HG03175 (cell line): ENCODE results near the gene ATP2A1.
"Not testable (repeated sequence)": the region's sequence is repeated elsewhere in the genome, so short reads cannot be mapped to it uniquely, and the experiment has no call there.

Source experiments
- ATAC-seq: cut with Tn5 transposase; IDR thresholded peaks from one replicate; pipeline ENCODE4 v1.9.1; 2021; ENCODE audit warnings: mild to moderate bottlenecking, moderate library complexity; ENCODE audit not compliant: unreplicated experiment

ATP2A1 gene

GRCh38 chr16:28880589-28880915 is 2.3 kb downstream of the ATP2A1 start:
- ATAC-seq = no peak

GRCh38 chr16:28880955-28881354 is 2.7 kb downstream of the ATP2A1 start:
- ATAC-seq = no peak

- ATAC-seq = not testable (repeated sequence)
Measured at GRCh38 chr16:28881565-28881964, 3.3 kb downstream of the ATP2A1 start.

GRCh38 chr16:28882551-28883160 is 4.4 kb downstream of the ATP2A1 start:
- ATAC-seq = no peak

GRCh38 chr16:28883221-28883996 is 5.1 kb downstream of the ATP2A1 start:
- no peak for ATAC-seq

- no peak for ATAC-seq
Measured at GRCh38 chr16:28884045-28884444, 5.8 kb downstream of the ATP2A1 start.

- no peak for ATAC-seq
Measured at GRCh38 chr16:28886945-28887344, 8.7 kb downstream of the ATP2A1 start.

- ATAC-seq = not testable (repeated sequence)
Measured at GRCh38 chr16:28890355-28890754, 12.1 kb downstream of the ATP2A1 start.

GRCh38 chr16:28891964-28892890 is 13.9 kb downstream of the ATP2A1 start:
- ATAC-seq = no peak

GRCh38 chr16:28893291-28893690 is 15.0 kb downstream of the ATP2A1 start:
- ATAC-seq = no peak

- no peak for ATAC-seq
Measured at GRCh38 chr16:28895609-28896008, 17.3 kb downstream of the ATP2A1 start.

- no peak for ATAC-seq
Measured at GRCh38 chr16:28897826-28898225, 19.5 kb downstream of the ATP2A1 start.

- no peak for ATAC-seq
Measured at GRCh38 chr16:28898266-28898665, 20.0 kb downstream of the ATP2A1 start.

GRCh38 chr16:28898942-28899341 is 20.7 kb downstream of the ATP2A1 start:
- ATAC-seq = no peak

- no peak for ATAC-seq
Measured at GRCh38 chr16:28899882-28900590, 21.7 kb downstream of the ATP2A1 start.

- ATAC-seq = no peak
Measured at GRCh38 chr16:28900601-28901000, 22.3 kb downstream of the ATP2A1 start.

GRCh38 chr16:28901862-28902261 is 23.6 kb downstream of the ATP2A1 start:
- ATAC-seq = no peak

GRCh38 chr16:28902909-28903308 is 24.6 kb downstream of the ATP2A1 start:
- no peak for ATAC-seq

- no peak for ATAC-seq
Measured at GRCh38 chr16:28903344-28904042, 25.2 kb downstream of the ATP2A1 start.

GRCh38 chr16:28904363-28904762 is 26.1 kb downstream of the ATP2A1 start:
- no peak for ATAC-seq
